Thyroid gland (tissue), 4 donors: Measurements from ENCODE around the gene AGR3. TPM values are rescaled to one million over a fixed set of nuclear protein-coding genes. Genes with fewer than 3 reads are reported as not detected.
"Not testable (repeated sequence)": the region's sequence is repeated elsewhere in the genome, so short reads cannot be mapped to it uniquely, and the experiment has no call there.

Experiments
- DNase-seq, 2 donors: peaks; one replicate each; pipeline ENCODE4 v3.0.0-alpha.2; 2019
- H3K27ac ChIP-seq, 3 donors: fragments of 200-600 bp; sonication (generic); 1 replicate in 2 of 3; 2 replicates in 1 of 3; pipeline ENCODE4 v1.5.1; 2016 to 2019; ENCODE audit warnings: mild to moderate bottlenecking in 1 of 3, moderate library complexity in 1 of 3
- H3K27me3 ChIP-seq: fragments of 200-600 bp; sonication (generic); one replicate; pipeline ENCODE4 v1.5.1; 2019
- H3K36me3 ChIP-seq, 2 donors: fragments of 200-600 bp; sonication (generic); one replicate each; pipeline ENCODE4 v1.5.1; 2016 to 2019
- H3K4me1 ChIP-seq, 2 donors: fragments of 200-600 bp; sonication (generic); one replicate each; pipeline ENCODE4 v1.5.1; 2017 to 2019
- H3K4me3 ChIP-seq, 3 donors: fragments of 200-600 bp; sonication (generic); replicated peaks in 1 of 3; 1 replicate in 2 of 3; 2 replicates in 1 of 3; pipeline ENCODE4 v1.5.1; 2016; ENCODE audit warnings: mild to moderate bottlenecking in 1 of 3
- H3K9me3 ChIP-seq: fragments of 200-600 bp; sonication (generic); one replicate; pipeline ENCODE4 v1.5.1; 2017
- CTCF ChIP-seq, 6 experiments: fragments of 200-600 bp in 3 of 6; fragments of 450-650 bp in 3 of 6; sonication (generic) in 3 of 6; IDR thresholded peaks; one replicate each; pipeline ENCODE4 v1.5.1; 2016 to 2019; ENCODE audit warnings: antibody characterized with exemption in 6 of 6, mild to moderate bottlenecking in 2 of 6, inconsistent platforms in 1 of 6, moderate library complexity in 1 of 6
- POLR2A ChIP-seq, 2 donors: fragments of 450-650 bp; IDR thresholded peaks; one replicate each; pipeline ENCODE4 v1.6.1; 2017; ENCODE audit warnings: antibody characterized with exemption in 2 of 2, mild to moderate bottlenecking in 2 of 2, moderate library complexity in 1 of 2
- WGBS, 2 donors: methylation state at CpG; one replicate each; pipeline ENCODE4 v1.1.5; 2017; 5-methylcytosine and 5-hydroxymethylcytosine counted together
- intact Hi-C: fragments of 100-400 bp; cut with DNase I; formaldehyde crosslinking; loops from one replicate; pipeline ENCODE4 v1.15.1; 2023
- total RNA-seq, 4 donors: library from RNA; depleted of rRNA; stranded (reverse); fragments of >200 nt; gene quantifications; one replicate each; pipeline ENCODE4 v1.2.3, GENCODE V29; 2016

AGR3 gene
- total RNA-seq, 4 donors from 2014 or later: 1.9 to 7.5 TPM; not detected in 2

GRCh38 chr7:16874066-16874465 is 7.7 kb downstream of the AGR3 start:
- no peaks in the 10 kb centered on the region for H3K27me3 ChIP-seq
- no peak overlapping the region for H3K4me3 ChIP-seq
- no peak for DNase-seq
- no peak for TF ChIP-seq POLR2A (IDR thresholded peaks at IDR 0.05)
- no peak for TF ChIP-seq CTCF (IDR thresholded peaks at IDR 0.05)
- intact Hi-C loops: no loop called here
- H3K36me3 ChIP-seq: no peaks in the 10 kb centered on the region
- WGBS, 2 donors: 39 to 43% methylated on average over 4 of the region's 4 CpGs
- H3K27ac ChIP-seq: no peak overlapping the region
- H3K4me1 ChIP-seq: no peaks in the 10 kb centered on the region
- H3K9me3 ChIP-seq: no peaks in the 10 kb centered on the region

GRCh38 chr7:16867328-16867727 is 14.5 kb downstream of the AGR3 start:
- no peak for TF ChIP-seq CTCF (IDR thresholded peaks at IDR 0.05)
- TF ChIP-seq POLR2A (IDR thresholded peaks at IDR 0.05): no peak
- Histone ChIP-seq H3K4me3 (no peak overlapping the region), H3K4me1 (no peaks in the 10 kb centered on the region), H3K9me3 (no peaks in the 10 kb centered on the region), H3K36me3 (no peaks in the 10 kb centered on the region), H3K27ac (no peak overlapping the region), H3K27me3 (no peaks in the 10 kb centered on the region)
- no peak for DNase-seq
- intact Hi-C loops: no loop called here

GRCh38 chr7:16853189-16853588 is 28.6 kb downstream of the AGR3 start:
- H3K27ac ChIP-seq, DNase-seq, H3K9me3 ChIP-seq, intact Hi-C loops, H3K4me3 ChIP-seq, H3K4me1 ChIP-seq, H3K36me3 ChIP-seq, H3K27me3 ChIP-seq: not testable (repeated sequence)
- WGBS, 2 donors: 94 to 96% methylated on average over 11 of the region's 11 CpGs

- intact Hi-C loops: no loop called here
- Histone ChIP-seq H3K27me3 (no peaks in the 10 kb centered on the region), H3K4me3 (no peak overlapping the region), H3K27ac (no peak overlapping the region), H3K4me1 (no peaks in the 10 kb centered on the region), H3K36me3 (no peaks in the 10 kb centered on the region), H3K9me3 (no peaks in the 10 kb centered on the region)
- 48 to 85% methylated on average over 2 of the region's 2 CpGs for WGBS, 2 donors
- TF ChIP-seq CTCF (IDR thresholded peaks at IDR 0.05) (no peak), POLR2A (IDR thresholded peaks at IDR 0.05) (no peak)
- no peak for DNase-seq
Measured at GRCh38 chr7:16851829-16852228, 30.0 kb downstream of the AGR3 start.

- H3K9me3 ChIP-seq: no peaks in the 10 kb centered on the region
- H3K36me3 ChIP-seq: no peaks in the 10 kb centered on the region
- H3K4me3 ChIP-seq: no peak overlapping the region
- TF ChIP-seq POLR2A (IDR thresholded peaks at IDR 0.05) (no peak), CTCF (IDR thresholded peaks at IDR 0.05) (no peak)
- H3K4me1 ChIP-seq: no peaks in the 10 kb centered on the region
- 65 to 78% methylated on average over 37 to 41 of the region's 44 CpGs for WGBS, 2 donors
- DNase-seq: no peak
- no peaks in the 10 kb centered on the region for H3K27me3 ChIP-seq
- no peak overlapping the region for H3K27ac ChIP-seq
- intact Hi-C loops: no loop called here
Measured at GRCh38 chr7:16850614-16851466, 30.9 kb downstream of the AGR3 start.
